Measurements from ENCODE around the gene ALDH1A3. TPM values are rescaled to one million over a fixed set of nuclear protein-coding genes. Genes with fewer than 3 reads are reported as not detected.

The ALDH1A3 gene
- total RNA-seq, 5 donors from 2014 or later (not counting 1 experiment from before 2014, with no cell fraction given), result 0.26 to 1.2 (median 0.38) TPM; not detected in 2

GRCh38 chr15:100836501-100836900 lies 43.1 kb upstream of the ALDH1A3 start:
- ATAC-seq (replicated peaks in 1 of 4) (no peak), DNase-seq (no peak)
- H3K27ac ChIP-seq (ENCODE audit: low read length), result no peak overlapping the region
- Mint-ChIP-seq H3K36me3 (no peaks in the 10 kb centered on the region), H3K9me3 (peaks cover 0 to 4% (median 0%) of the 10 kb centered on the region in 3 donors), H3K4me1 (no peaks in the 10 kb centered on the region), H3K27ac (no peak overlapping the region), H3K27me3 (peaks cover 23 to 33% of the 10 kb centered on the region in 2 donors), H3K4me3 (no peak overlapping the region)
- no peaks in the 10 kb centered on the region for H3K9me3 ChIP-seq
- H3K36me3 ChIP-seq (ENCODE audit: control insufficient read depth in 2 of 2, extremely low read depth in 1 of 2, insufficient read depth in 1 of 2, low read length in 1 of 2), result no peaks in the 10 kb centered on the region
- H3K4me1 ChIP-seq (ENCODE audit: control insufficient read depth in 1 of 2, extremely low read depth in 1 of 2, insufficient read depth in 2 of 2, low read length in 2 of 2), result no peaks in the 10 kb centered on the region
- ChIA-PET POLR2A (interaction anchor here in 1 of 2 donors (0.9 kb wide), 1 partner anchor 1750 kb away, joined by 3 read pairs; no protein-coding TSS in a partner anchor), CTCF (interaction anchor here in 1 of 2 donors (0.5 kb wide), 1 partner anchor 1622 kb away, joined by 5 read pairs; no protein-coding TSS in a partner anchor)
- WGBS (ENCODE audit: insufficient coverage), result 100% methylated on average over 2 of the region's 5 CpGs
- H3K4me3 ChIP-seq (ENCODE audit: control insufficient read depth in 1 of 2, extremely low read depth in 1 of 2, low read length in 1 of 2), result no peak overlapping the region
- H3K27me3 ChIP-seq (replicated peaks in 1 of 2; ENCODE audit: control insufficient read depth in 2 of 2, extremely low read depth in 1 of 2, insufficient read depth in 2 of 2, low read length in 1 of 2), result peaks cover 0 to 11% of the 10 kb centered on the region in 2 experiments

GRCh38 chr15:100841426-100841825 lies 38.2 kb upstream of the ALDH1A3 start:
- Mint-ChIP-seq H3K36me3 (no peaks in the 10 kb centered on the region), H3K9me3 (no peaks in the 10 kb centered on the region), H3K4me3 (no peak overlapping the region), H3K4me1 (no peaks in the 10 kb centered on the region), H3K27me3 (peaks cover 16 to 18% of the 10 kb centered on the region in 2 donors), H3K27ac (no peak overlapping the region)
- CTCF ChIA-PET, result no interaction called here
- Histone ChIP-seq H3K9me3 (no peaks in the 10 kb centered on the region), H3K4me1 (ENCODE audit: control insufficient read depth in 1 of 2, extremely low read depth in 1 of 2, insufficient read depth in 2 of 2, low read length in 2 of 2) (no peaks in the 10 kb centered on the region), H3K4me3 (ENCODE audit: control insufficient read depth in 1 of 2, extremely low read depth in 1 of 2, low read length in 1 of 2) (no peak overlapping the region), H3K27ac (ENCODE audit: low read length) (no peak overlapping the region), H3K27me3 (replicated peaks in 1 of 2; ENCODE audit: control insufficient read depth in 2 of 2, extremely low read depth in 1 of 2, insufficient read depth in 2 of 2, low read length in 1 of 2) (peaks cover 0 to 11% of the 10 kb centered on the region in 2 experiments), H3K36me3 (ENCODE audit: control insufficient read depth in 2 of 2, extremely low read depth in 1 of 2, insufficient read depth in 1 of 2, low read length in 1 of 2) (no peaks in the 10 kb centered on the region)
- no peak for DNase-seq
- WGBS (ENCODE audit: insufficient coverage), result no CpG with 5 or more reads among the region's 3 CpGs
- POLR2A ChIA-PET, result no interaction called here
- ATAC-seq (replicated peaks in 1 of 4), result no peak

GRCh38 chr15:100842756-100843730 lies 36.6 kb upstream of the ALDH1A3 start:
- H3K27me3 Mint-ChIP-seq, result peaks cover 13 to 19% of the 10 kb centered on the region in 2 donors
- H3K4me1 ChIP-seq (ENCODE audit: control insufficient read depth in 1 of 2, extremely low read depth in 1 of 2, insufficient read depth in 2 of 2, low read length in 2 of 2), result no peaks in the 10 kb centered on the region
- H3K4me3 Mint-ChIP-seq, result no peak overlapping the region
- peaks cover 4 to 9% of the 10 kb centered on the region in 2 experiments for H3K27me3 ChIP-seq (replicated peaks in 1 of 2; ENCODE audit: control insufficient read depth in 2 of 2, extremely low read depth in 1 of 2, insufficient read depth in 2 of 2, low read length in 1 of 2)
- no peaks in the 10 kb centered on the region for H3K4me1 Mint-ChIP-seq
- H3K27ac ChIP-seq (ENCODE audit: low read length), result no peak overlapping the region
- no peak overlapping the region for H3K27ac Mint-ChIP-seq
- DNase-seq, result no peak
- no peaks in the 10 kb centered on the region for H3K36me3 Mint-ChIP-seq
- no peaks in the 10 kb centered on the region for H3K36me3 ChIP-seq (ENCODE audit: control insufficient read depth in 2 of 2, extremely low read depth in 1 of 2, insufficient read depth in 1 of 2, low read length in 1 of 2)
- no peaks in the 10 kb centered on the region for H3K9me3 ChIP-seq
- WGBS (ENCODE audit: insufficient coverage), result 67% methylated on average over 8 of the region's 14 CpGs
- H3K4me3 ChIP-seq (ENCODE audit: control insufficient read depth in 1 of 2, extremely low read depth in 1 of 2, low read length in 1 of 2), result no peak overlapping the region
- CTCF ChIA-PET, result no interaction called here
- POLR2A ChIA-PET, result no interaction called here
- H3K9me3 Mint-ChIP-seq, result no peaks in the 10 kb centered on the region
- no peak for ATAC-seq (replicated peaks in 1 of 4)

- H3K4me1 Mint-ChIP-seq, result peaks cover 2 to 3% (median 2%) of the 10 kb centered on the region in 3 donors
- ChIA-PET POLR2A (no interaction called here), CTCF (no interaction called here)
- H3K36me3 Mint-ChIP-seq, result no peaks in the 10 kb centered on the region
- Histone ChIP-seq H3K4me3 (ENCODE audit: control insufficient read depth in 1 of 2, extremely low read depth in 1 of 2, low read length in 1 of 2) (no peak overlapping the region), H3K27me3 (replicated peaks in 1 of 2; ENCODE audit: control insufficient read depth in 2 of 2, extremely low read depth in 1 of 2, insufficient read depth in 2 of 2, low read length in 1 of 2) (peaks cover 4 to 18% of the 10 kb centered on the region in 2 experiments), H3K9me3 (no peaks in the 10 kb centered on the region), H3K4me1 (ENCODE audit: control insufficient read depth in 1 of 2, extremely low read depth in 1 of 2, insufficient read depth in 2 of 2, low read length in 2 of 2) (peaks cover 0 to 4% of the 10 kb centered on the region in 2 experiments), H3K36me3 (ENCODE audit: control insufficient read depth in 2 of 2, extremely low read depth in 1 of 2, insufficient read depth in 1 of 2, low read length in 1 of 2) (no peaks in the 10 kb centered on the region), H3K27ac (ENCODE audit: low read length) (no peak overlapping the region)
- H3K27me3 Mint-ChIP-seq, result peaks cover 14 to 19% of the 10 kb centered on the region in 2 donors
- DNase-seq, result no peak
- H3K4me3 Mint-ChIP-seq, result no peak overlapping the region
- H3K9me3 Mint-ChIP-seq, result no peaks in the 10 kb centered on the region
- no peak for ATAC-seq (replicated peaks in 1 of 4)
- no peak overlapping the region for H3K27ac Mint-ChIP-seq
- WGBS (ENCODE audit: insufficient coverage), result 82% methylated on average over 8 of the region's 8 CpGs
Measured at GRCh38 chr15:100844167-100844566, 35.5 kb upstream of the ALDH1A3 start.

- Mint-ChIP-seq H3K9me3 (no peaks in the 10 kb centered on the region), H3K36me3 (no peaks in the 10 kb centered on the region), H3K27ac (no peak overlapping the region), H3K27me3 (peaks cover 16 to 19% of the 10 kb centered on the region in 2 donors), H3K4me1 (peaks cover 4 to 6% (median 5%) of the 10 kb centered on the region in 3 donors), H3K4me3 (no peak overlapping the region)
- 94% methylated on average over 8 of the region's 9 CpGs for WGBS (ENCODE audit: insufficient coverage)
- ChIA-PET CTCF (no interaction called here), POLR2A (no interaction called here)
- no peak for DNase-seq
- H3K4me3 ChIP-seq (ENCODE audit: control insufficient read depth in 1 of 2, extremely low read depth in 1 of 2, low read length in 1 of 2), result no peak overlapping the region
- peaks cover 0 to 8% of the 10 kb centered on the region in 2 experiments for H3K4me1 ChIP-seq (ENCODE audit: control insufficient read depth in 1 of 2, extremely low read depth in 1 of 2, insufficient read depth in 2 of 2, low read length in 2 of 2)
- no peaks in the 10 kb centered on the region for H3K36me3 ChIP-seq (ENCODE audit: control insufficient read depth in 2 of 2, extremely low read depth in 1 of 2, insufficient read depth in 1 of 2, low read length in 1 of 2)
- H3K27ac ChIP-seq (ENCODE audit: low read length), result no peak overlapping the region
- peaks cover 4 to 23% of the 10 kb centered on the region in 2 experiments for H3K27me3 ChIP-seq (replicated peaks in 1 of 2; ENCODE audit: control insufficient read depth in 2 of 2, extremely low read depth in 1 of 2, insufficient read depth in 2 of 2, low read length in 1 of 2)
- ATAC-seq (replicated peaks in 1 of 4), result no peak
- H3K9me3 ChIP-seq, result no peaks in the 10 kb centered on the region
Measured at GRCh38 chr15:100844778-100845177, 34.9 kb upstream of the ALDH1A3 start.

- Histone ChIP-seq H3K27ac (ENCODE audit: low read length) (no peak overlapping the region), H3K4me3 (ENCODE audit: control insufficient read depth in 1 of 2, extremely low read depth in 1 of 2, low read length in 1 of 2) (no peak overlapping the region), H3K36me3 (ENCODE audit: control insufficient read depth in 2 of 2, extremely low read depth in 1 of 2, insufficient read depth in 1 of 2, low read length in 1 of 2) (no peaks in the 10 kb centered on the region), H3K4me1 (ENCODE audit: control insufficient read depth in 1 of 2, extremely low read depth in 1 of 2, insufficient read depth in 2 of 2, low read length in 2 of 2) (peaks cover 0 to 11% of the 10 kb centered on the region in 2 experiments), H3K9me3 (no peaks in the 10 kb centered on the region), H3K27me3 (replicated peaks in 1 of 2; ENCODE audit: control insufficient read depth in 2 of 2, extremely low read depth in 1 of 2, insufficient read depth in 2 of 2, low read length in 1 of 2) (peaks cover 6 to 28% of the 10 kb centered on the region in 2 experiments)
- no peaks in the 10 kb centered on the region for H3K36me3 Mint-ChIP-seq
- peaks cover 6 to 9% (median 6%) of the 10 kb centered on the region in 3 donors for H3K4me1 Mint-ChIP-seq
- ATAC-seq (replicated peaks in 1 of 4), result no peak
- no peak for DNase-seq
- H3K4me3 Mint-ChIP-seq, result no peak overlapping the region
- no peaks in the 10 kb centered on the region for H3K9me3 Mint-ChIP-seq
- H3K27me3 Mint-ChIP-seq, result peaks cover 19 to 22% of the 10 kb centered on the region in 2 donors
- H3K27ac Mint-ChIP-seq, result no peak overlapping the region
- CTCF ChIA-PET, result interaction anchor here in 1 of 2 donors (0.6 kb wide), 1 partner anchor 280 kb away, joined by 6 read pairs; no protein-coding TSS in a partner anchor
- POLR2A ChIA-PET, result no interaction called here
- WGBS (ENCODE audit: insufficient coverage), result 90% methylated on average over 3 of the region's 5 CpGs
Measured at GRCh38 chr15:100847194-100847593, 32.4 kb upstream of the ALDH1A3 start.
